ENCODE results near the gene ESPL1.

DNA sequence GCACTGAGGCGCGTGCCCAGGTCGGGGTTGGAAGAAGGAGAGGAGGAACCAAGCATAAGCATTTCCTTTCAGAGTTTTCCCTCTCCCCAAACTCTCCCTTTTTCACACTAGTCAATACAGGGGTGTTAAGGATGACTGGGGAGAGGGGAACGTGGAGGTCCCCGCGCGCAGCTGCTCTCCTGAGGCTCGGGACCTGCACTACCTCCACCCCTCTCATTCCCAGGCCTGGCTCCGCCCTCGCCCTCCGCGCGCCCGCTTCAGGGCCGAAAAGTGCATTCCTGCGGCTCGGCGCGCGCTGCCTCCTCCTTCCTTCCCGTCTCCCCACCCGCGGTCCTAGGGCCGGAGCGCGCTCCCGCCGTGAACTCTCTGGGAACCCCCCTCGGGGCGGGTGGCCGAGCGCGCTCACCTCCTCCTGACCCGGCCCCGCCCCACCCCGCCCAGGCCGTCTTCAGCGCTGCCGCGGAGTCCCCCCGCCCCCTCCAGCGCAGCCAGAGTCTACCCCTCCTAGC, 47.4 kb upstream of the ESPL1 start:
- TF ChIP-seq YY1 (IDR thresholded peaks at IDR 0.05) (no peak), TAF1 (conservative IDR thresholded peaks at IDR 0.05) (no peak)
- TF ChIP-seq, protein P1, sequence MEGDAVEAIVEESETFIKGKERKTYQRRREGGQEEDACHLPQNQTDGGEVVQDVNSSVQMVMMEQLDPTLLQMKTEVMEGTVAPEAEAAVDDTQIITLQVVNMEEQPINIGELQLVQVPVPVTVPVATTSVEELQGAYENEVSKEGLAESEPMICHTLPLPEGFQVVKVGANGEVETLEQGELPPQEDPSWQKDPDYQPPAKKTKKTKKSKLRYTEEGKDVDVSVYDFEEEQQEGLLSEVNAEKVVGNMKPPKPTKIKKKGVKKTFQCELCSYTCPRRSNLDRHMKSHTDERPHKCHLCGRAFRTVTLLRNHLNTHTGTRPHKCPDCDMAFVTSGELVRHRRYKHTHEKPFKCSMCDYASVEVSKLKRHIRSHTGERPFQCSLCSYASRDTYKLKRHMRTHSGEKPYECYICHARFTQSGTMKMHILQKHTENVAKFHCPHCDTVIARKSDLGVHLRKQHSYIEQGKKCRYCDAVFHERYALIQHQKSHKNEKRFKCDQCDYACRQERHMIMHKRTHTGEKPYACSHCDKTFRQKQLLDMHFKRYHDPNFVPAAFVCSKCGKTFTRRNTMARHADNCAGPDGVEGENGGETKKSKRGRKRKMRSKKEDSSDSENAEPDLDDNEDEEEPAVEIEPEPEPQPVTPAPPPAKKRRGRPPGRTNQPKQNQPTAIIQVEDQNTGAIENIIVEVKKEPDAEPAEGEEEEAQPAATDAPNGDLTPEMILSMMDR (IDR thresholded peaks at IDR 0.05; ENCODE audit: low read depth, low read length, missing input control) = no peak
- TF ChIP-seq, protein P2, sequence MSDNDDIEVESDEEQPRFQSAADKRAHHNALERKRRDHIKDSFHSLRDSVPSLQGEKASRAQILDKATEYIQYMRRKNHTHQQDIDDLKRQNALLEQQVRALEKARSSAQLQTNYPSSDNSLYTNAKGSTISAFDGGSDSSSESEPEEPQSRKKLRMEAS (IDR thresholded peaks at IDR 0.05) = no peak
